ENCODE measurements around the gene CFAP43. TPM values are rescaled to one million over a fixed set of nuclear protein-coding genes. Genes with fewer than 3 reads are reported as not detected.
A peak's percentile ranks its signal among the peaks of the same experiment; 100 is the strongest.

The CFAP43 gene
- total RNA-seq, 1 donor from 2014 or later: not detected

- Histone ChIP-seq H3K36me3 (peaks cover 25% of the 10 kb centered on the region), H3K27me3 (ENCODE audit: low read depth) (no peaks in the 10 kb centered on the region), H3K27ac (replicated peaks) (peak within 1 kb of the TSS; percentile 100), H3K4me1 (peaks cover 60% of the 10 kb centered on the region), H3K4me3 (peak within 1 kb of the TSS; percentile 99), H3K9me3 (replicated peaks) (no peaks in the 10 kb centered on the region)
- peak; percentile 87 for DNase-seq
- peak; percentile 30 for TF ChIP-seq CTCF (IDR thresholded peaks at IDR 0.05; ENCODE audit: borderline replicate concordance)
- intact Hi-C loops (cut with micrococcal nuclease): no loop called here
Measured at GRCh38 chr10:104254493-104255310, 22.5 kb upstream of the CFAP43 start, which contains the start of gene GSTO1. Gene GSTO1 (plus strand): TSS chr10:104254892. CDS start chr10:104254929, 37 bp downstream.

- Histone ChIP-seq H3K4me1 (peaks cover 51% of the 10 kb centered on the region), H3K27me3 (ENCODE audit: low read depth) (no peaks in the 10 kb centered on the region), H3K36me3 (peaks cover 17% of the 10 kb centered on the region), H3K4me3 (peak overlapping the region; percentile 99), H3K9me3 (replicated peaks) (no peaks in the 10 kb centered on the region), H3K27ac (replicated peaks) (peak overlapping the region; percentile 100)
- no peak for TF ChIP-seq CTCF (IDR thresholded peaks at IDR 0.05; ENCODE audit: borderline replicate concordance)
- intact Hi-C loops (cut with micrococcal nuclease): no loop called here
- no peak for DNase-seq
Measured at GRCh38 chr10:104253606-104254410, 21.6 kb upstream of the CFAP43 start.

- no peak for DNase-seq
- intact Hi-C loops (cut with micrococcal nuclease): no loop called here
Measured at GRCh38 chr10:104253106-104253505, 20.9 kb upstream of the CFAP43 start.

GRCh38 chr10:104252368-104252767 lies 20.2 kb upstream of the CFAP43 start:
- Histone ChIP-seq H3K27me3 (ENCODE audit: low read depth) (no peaks in the 10 kb centered on the region), H3K27ac (replicated peaks) (no peak overlapping the region), H3K4me3 (no peak overlapping the region), H3K4me1 (peaks cover 37% of the 10 kb centered on the region), H3K36me3 (peaks cover 3% of the 10 kb centered on the region), H3K9me3 (replicated peaks) (peaks cover 1% of the 10 kb centered on the region)
- DNase-seq: no peak
- intact Hi-C loops (cut with micrococcal nuclease): no loop called here
- TF ChIP-seq CTCF (IDR thresholded peaks at IDR 0.05; ENCODE audit: borderline replicate concordance): no peak

More at GRCh38 chr10:104253106-104253505, 20.9 kb upstream of the CFAP43 start:
- no peaks in the 10 kb centered on the region for H3K27me3 ChIP-seq (ENCODE audit: low read depth)
- H3K36me3 ChIP-seq: peaks cover 10% of the 10 kb centered on the region
- no peak for TF ChIP-seq CTCF (IDR thresholded peaks at IDR 0.05; ENCODE audit: borderline replicate concordance)
- H3K4me1 ChIP-seq: peaks cover 44% of the 10 kb centered on the region
- no peak overlapping the region for H3K4me3 ChIP-seq
- no peak overlapping the region for H3K27ac ChIP-seq (replicated peaks)
- H3K9me3 ChIP-seq (replicated peaks): no peaks in the 10 kb centered on the region

GRCh38 chr10:104251443-104251842 lies 19.3 kb upstream of the CFAP43 start:
- Histone ChIP-seq H3K36me3 (no peaks in the 10 kb centered on the region), H3K9me3 (replicated peaks) (peaks cover 8% of the 10 kb centered on the region), H3K4me3 (no peak overlapping the region), H3K27ac (replicated peaks) (no peak overlapping the region), H3K4me1 (peaks cover 27% of the 10 kb centered on the region), H3K27me3 (ENCODE audit: low read depth) (no peaks in the 10 kb centered on the region)
- intact Hi-C loops (cut with micrococcal nuclease): no loop called here
- DNase-seq: no peak
- TF ChIP-seq CTCF (IDR thresholded peaks at IDR 0.05; ENCODE audit: borderline replicate concordance): no peak

Measured in left ventricle myocardium inferior (tissue), 1 donor.